OCI-LY7 (cell line): ENCODE results near the gene ZFYVE28. TPM values are rescaled to one million over a fixed set of nuclear protein-coding genes. Genes with fewer than 3 reads are reported as not detected.

ENCODE experiments used
- BruUV-seq: library from RNA; stranded (reverse); fragments of 400-500 nt; replicated peaks from 2 replicates; lab custom pipeline; 2021; lab: Mats Ljungman, UMichigan
- CTCF ChIA-PET: fragments of 300-600 bp; sonication (Branson Sonifier 250); formaldehyde crosslinking; loops from one replicate; lab custom pipeline; 2022; ENCODE audit warnings: antibody characterized with exemption; ENCODE audit not compliant: unreplicated experiment; lab: Charles Lee
- POLR2A ChIA-PET: fragments of 300-600 bp; sonication (Branson Sonifier 250); formaldehyde crosslinking; loops from one replicate; lab custom pipeline; 2022; ENCODE audit warnings: antibody characterized with exemption; lab: Charles Lee
- DNase-seq: peaks from one replicate; pipeline ENCODE4 v3.0.0-alpha.2; 2015; ENCODE audit warnings: low spot score
- H2AFZ ChIP-seq: fragments of 200-600 bp; sonication (generic), shearing (Covaris generic); 2 replicates; pipeline ENCODE4 v1.6.1; 2014; ENCODE audit warnings: mild to moderate bottlenecking, antibody characterized with exemption, low read length, moderate library complexity
- H3K27ac ChIP-seq: fragments of 200-600 bp; sonication (generic); 2 replicates; pipeline ENCODE4 v1.5.1; 2014; ENCODE audit warnings: mixed run types, low read depth, mild to moderate bottlenecking, moderate library complexity, low read length, inconsistent platforms; ENCODE audit not compliant: poor library complexity, severe bottlenecking
- H3K36me3 ChIP-seq: fragments of 200-600 bp; sonication (generic); 2 replicates; pipeline ENCODE4 v1.6.1; 2014; ENCODE audit warnings: mild to moderate bottlenecking, antibody characterized with exemption, low read length, moderate library complexity, mixed read lengths; ENCODE audit not compliant: insufficient read depth
- H3K4me1 ChIP-seq: fragments of 200-600 bp; sonication (generic); 2 replicates; pipeline ENCODE4 v1.5.1; 2014; ENCODE audit warnings: mild to moderate bottlenecking, low read length; ENCODE audit not compliant: insufficient read depth, poor library complexity, severe bottlenecking
- H3K4me2 ChIP-seq: fragments of 200-600 bp; sonication (generic); 2 replicates; pipeline ENCODE4 v1.6.1; 2014; ENCODE audit warnings: mild to moderate bottlenecking, low read length
- H3K4me3 ChIP-seq: fragments of 200-600 bp; sonication (generic); 2 replicates; pipeline ENCODE4 v1.5.1; 2014; ENCODE audit warnings: mild to moderate bottlenecking, low read depth, low read length; ENCODE audit not compliant: poor library complexity, severe bottlenecking
- H3K79me2 ChIP-seq: fragments of 200-600 bp; sonication (generic); 2 replicates; pipeline ENCODE4 v1.6.1; 2016; ENCODE audit warnings: low read depth, mild to moderate bottlenecking, low read length, moderate library complexity, mixed read lengths; ENCODE audit not compliant: insufficient read depth
- H3K9me2 ChIP-seq: fragments of 200-600 bp; sonication (generic); 2 replicates; pipeline ENCODE4 v1.6.1; 2016; ENCODE audit warnings: mild to moderate bottlenecking, low read length, mixed read lengths; ENCODE audit not compliant: insufficient read depth
- H3K9me3 ChIP-seq: fragments of 200-600 bp; sonication (generic); 2 replicates; pipeline ENCODE4 v1.6.1; 2014; ENCODE audit warnings: mild to moderate bottlenecking, mixed run types, low read length, mixed read lengths
- H4K20me1 ChIP-seq: fragments of 200-600 bp; sonication (generic); 2 replicates; pipeline ENCODE4 v1.6.1; 2014; ENCODE audit warnings: mild to moderate bottlenecking, antibody characterized with exemption, low read length, moderate library complexity, mixed read lengths; ENCODE audit not compliant: insufficient read depth
- CTCF ChIP-seq: fragments of 200-600 bp; sonication (generic); conservative IDR thresholded peaks from 2 replicates; pipeline ENCODE4 v1.5.1; 2014; ENCODE audit warnings: mild to moderate bottlenecking, antibody characterized with exemption, low read length, moderate library complexity, mixed read lengths
- EZH2phosphoT487 ChIP-seq: fragments of 200-600 bp; sonication (generic); IDR thresholded peaks from 2 replicates; pipeline ENCODE4 v1.6.1; 2018; ENCODE audit warnings: low read depth, borderline replicate concordance, mild to moderate bottlenecking, mixed run types, antibody characterized with exemption, low read length, moderate library complexity, mixed read lengths
- intact Hi-C: fragments of 100-400 bp; cut with micrococcal nuclease; formaldehyde crosslinking; loops from one replicate; pipeline ENCODE4 v1.10.0; 2022; ENCODE audit not compliant: unreplicated experiment
- total RNA-seq, 2 experiments: library from RNA; depleted of rRNA in 1 of 2; stranded (reverse); fragments of >200 nt in 1 of 2; shearing (Covaris generic) in 1 of 2; gene quantifications; 2 replicates each; pipeline ENCODE4 v1.2.3, GENCODE V29; 2014 to 2022

The ZFYVE28 gene
- total RNA-seq, 2 experiments from 2014 or later: 0.32 TPM; not detected in 1

GRCh38 chr4:2291705-2292645, 126.5 kb downstream of the ZFYVE28 start:
- H3K4me1 ChIP-seq: peaks cover 32% of the 10 kb centered on the region
- no peaks in the 10 kb centered on the region for H3K79me2 ChIP-seq
- H3K9me3 ChIP-seq: no peaks in the 10 kb centered on the region
- BruUV-seq: no TSS peak
- H4K20me1 ChIP-seq: no peaks in the 10 kb centered on the region
- no peaks in the 10 kb centered on the region for H3K9me2 ChIP-seq
- ChIA-PET CTCF (interaction anchor here (0.6 kb wide), 1 partner anchor 671 kb away, joined by 3 read pairs; the partner anchor contains the start of genes GRK4 and NOP14), POLR2A (no interaction called here)
- H3K4me2 ChIP-seq: no peak overlapping the region
- intact Hi-C loops: loop anchor here (5.0 kb wide), 1 partner anchor 50 kb away; the partner anchor contains the start of genes HAUS3 and POLN
- TF ChIP-seq EZH2phosphoT487 (no peak), CTCF (no peak)
- no peak overlapping the region; the same call in 1 of the 2 replicates for H2AFZ ChIP-seq
- no peak overlapping the region for H3K4me3 ChIP-seq
- H3K27ac ChIP-seq: no peak overlapping the region
- no peaks in the 10 kb centered on the region for H3K36me3 ChIP-seq
- DNase-seq: no peak

DNA sequence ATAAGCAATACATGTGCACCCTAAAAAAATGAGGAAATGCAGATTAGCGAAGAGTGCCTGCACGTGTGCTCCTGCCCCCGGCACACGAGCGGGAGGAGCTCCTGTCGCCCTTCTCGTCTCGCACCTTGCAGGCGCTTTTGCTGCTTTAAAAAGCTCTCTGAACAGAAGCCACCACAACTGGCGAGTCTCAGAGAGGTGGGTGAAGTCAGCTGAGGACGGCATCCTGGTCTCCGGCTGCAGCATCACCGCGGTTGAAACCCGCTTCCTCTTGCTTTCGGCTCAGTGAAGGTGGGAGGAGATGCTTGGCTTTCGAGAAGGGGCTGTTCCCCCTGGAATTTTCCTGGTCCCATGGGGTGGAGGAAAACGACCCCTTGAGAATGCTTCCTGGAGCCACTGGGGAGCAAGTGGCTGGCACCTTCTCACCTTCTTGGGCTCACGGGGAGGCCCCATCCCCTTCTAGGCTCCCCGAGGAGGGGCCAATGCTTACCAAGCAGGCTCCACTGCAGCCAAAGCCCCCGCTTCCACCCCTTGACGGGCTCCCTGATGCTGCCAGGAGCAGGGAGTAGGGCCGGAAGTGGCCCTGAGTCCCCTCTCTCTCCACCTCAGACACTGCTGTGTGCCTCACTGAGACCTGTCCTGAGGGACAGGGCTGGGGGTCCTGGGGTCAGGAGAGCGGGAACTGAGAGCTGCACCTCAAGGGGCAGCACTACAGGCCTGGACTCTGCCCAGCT, 127.3 kb downstream of the ZFYVE28 start:
- Histone ChIP-seq H2AFZ (peak overlapping the region; percentile 83), H3K4me1 (peaks cover 24% of the 10 kb centered on the region), H3K79me2 (no peaks in the 10 kb centered on the region), H3K4me3 (no peak overlapping the region), H3K36me3 (no peaks in the 10 kb centered on the region), H3K27ac (peak overlapping the region; percentile 38), H3K9me2 (no peaks in the 10 kb centered on the region), H3K9me3 (no peaks in the 10 kb centered on the region), H3K4me2 (peak overlapping the region; percentile 31), H4K20me1 (no peaks in the 10 kb centered on the region)
- POLR2A ChIA-PET: interaction anchor here (1.0 kb wide), 1 partner anchor 9 kb away, joined by 3 read pairs; no protein-coding TSS in a partner anchor
- peak; percentile 78 for DNase-seq
- BruUV-seq: no TSS peak
- intact Hi-C loops: loop anchor here (5.0 kb wide), 1 partner anchor 49 kb away; the partner anchor contains the start of genes HAUS3 and POLN
- no peak for TF ChIP-seq EZH2phosphoT487
- TF ChIP-seq CTCF: no peak
- CTCF ChIA-PET: interaction anchor here (0.6 kb wide), 1 partner anchor 672 kb away, joined by 3 read pairs; the partner anchor contains the start of genes GRK4 and NOP14
